Stomach (tissue), 9 donors: ENCODE data around the gene L3MBTL4. TPM values are rescaled to one million over a fixed set of nuclear protein-coding genes. Genes with fewer than 3 reads are reported as not detected.

Experiments
- DNase-seq, 2 donors: peaks; one replicate each; pipeline versions ENCODE4 v3.0.0 to v3.0.0-alpha.2; 2013 to 2019
- H3K27ac ChIP-seq, 5 donors: fragments of 200-600 bp in 4 of 5; sonication (generic) in 4 of 5; one replicate each; pipeline ENCODE4 v1.5.1; 2013 to 2019; ENCODE audit warnings: mild to moderate bottlenecking in 1 of 5, moderate library complexity in 1 of 5
- H3K27me3 ChIP-seq, 3 donors: fragments of 200-600 bp; sonication (generic); one replicate each; pipeline ENCODE4 v1.5.1; 2017 to 2019; ENCODE audit warnings: mixed run types in 1 of 3
- H3K36me3 ChIP-seq, 4 donors: fragments of 200-600 bp; sonication (generic); 1 replicate in 3 of 4; 2 replicates in 1 of 4; pipeline ENCODE4 v1.5.1; 2016 to 2019
- H3K4me1 ChIP-seq, 4 donors: fragments of 200-600 bp; sonication (generic); one replicate each; pipeline ENCODE4 v1.5.1; 2016 to 2019
- H3K4me3 ChIP-seq, 4 donors: fragments of 200-600 bp; sonication (generic) in 3 of 4; one replicate each; pipeline ENCODE4 v1.5.1; 2016 to 2019; ENCODE audit warnings: mild to moderate bottlenecking in 1 of 4
- H3K9me3 ChIP-seq, 4 donors: fragments of 200-600 bp; sonication (generic); one replicate each; pipeline ENCODE4 v1.5.1; 2016 to 2019
- EP300 ChIP-seq: sonication (generic); formaldehyde crosslinking; IDR thresholded peaks from one replicate; pipeline ENCODE4 v1.6.1; 2017; ENCODE audit warnings: antibody characterized with exemption
- POLR2A ChIP-seq, 4 donors: fragments of 450-650 bp; IDR thresholded peaks; one replicate each; pipeline ENCODE4 v1.6.1; 2016; ENCODE audit warnings: antibody characterized with exemption in 4 of 4, control low read depth in 2 of 4, mild to moderate bottlenecking in 1 of 4, moderate library complexity in 1 of 4
- POLR2AphosphoS5 ChIP-seq, 3 donors: sonication (generic); formaldehyde crosslinking; IDR thresholded peaks; one replicate each; pipeline ENCODE4 v1.6.1; 2016; ENCODE audit warnings: antibody characterized with exemption in 3 of 3
- WGBS, 5 donors: extraction: QIAGEN DNeasy Blood & Tissue Kit in 3 of 5; methylation state at CpG; one replicate each; pipeline versions ENCODE4 v1.1.5 to v1.1.7; 2013 to 2018; 5-methylcytosine and 5-hydroxymethylcytosine counted together
- intact Hi-C: fragments of 100-400 bp; cut with DNase I; formaldehyde crosslinking; loops from one replicate; pipeline ENCODE4 v1.15.1; 2023; ENCODE audit warnings: low total_unique reads
- polyA plus RNA-seq, 3 donors: library from polyadenylated mRNA; stranded (reverse); fragments of 200-250 nt; gene quantifications; one replicate each; pipeline ENCODE4 v1.2.3, GENCODE V29; 2013
- total RNA-seq, 5 donors: library from RNA; depleted of rRNA; stranded (reverse); fragments of >200 nt; gene quantifications; one replicate each; pipeline versions ENCODE4 v1.1.0 to v1.2.3, GENCODE V29; 2014 to 2016
- TF ChIP-seq, protein P1 (sequence below), 7 experiments: fragments of 450-650 bp in 4 of 7; fragments of 200-600 bp in 3 of 7; sonication (generic) in 3 of 7; IDR thresholded peaks; one replicate each; pipeline ENCODE4 v1.5.1; 2016 to 2019; ENCODE audit warnings: antibody characterized with exemption in 7 of 7, control low read depth in 2 of 7, mild to moderate bottlenecking in 1 of 7
- donor health status: healthy with polysubstance abuse.
- donor health status: Bipolar disorder and iron deficiency.
- donor health status: healthy.

Gene L3MBTL4
- total and polyA plus RNA-seq, 8 donors: 1.9 to 23.3 (median 7.6) TPM

DNA sequence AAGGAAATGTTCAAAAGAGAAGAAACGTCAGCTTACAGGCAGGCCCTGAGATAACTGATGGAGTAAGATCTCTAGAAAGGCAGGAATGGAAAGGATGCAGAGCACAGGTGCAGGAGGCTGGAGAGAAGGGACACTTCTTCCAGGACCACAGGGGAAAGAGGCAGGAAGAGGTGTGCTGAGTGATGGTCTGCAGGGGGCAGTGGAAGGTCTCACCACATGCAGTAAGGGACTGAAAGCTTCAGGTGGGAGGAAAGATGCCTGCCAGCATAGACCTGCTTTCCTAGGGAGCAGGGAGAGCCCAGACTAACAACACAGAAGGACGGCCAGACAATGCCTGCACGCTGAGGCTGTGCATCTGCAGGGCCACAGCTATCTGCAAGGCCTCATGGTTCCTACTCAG lies 156.8 kb downstream of the L3MBTL4 start:
- no peak overlapping the region for H3K4me3 ChIP-seq
- H3K4me1 ChIP-seq: peaks cover 0 to 15% (median 2%) of the 10 kb centered on the region in 4 donors
- DNase-seq: no peak
- peaks cover 0 to 13% (median 10%) of the 10 kb centered on the region in 4 donors for H3K9me3 ChIP-seq
- peaks cover 0 to 10% (median 9%) of the 10 kb centered on the region in 4 donors for H3K36me3 ChIP-seq
- 87 to 100% (median 92%) methylated on average over 3 of the region's 3 CpGs for WGBS, 5 donors
- H3K27me3 ChIP-seq: no peaks in the 10 kb centered on the region
- intact Hi-C loops: no loop called here
- no peak for TF ChIP-seq POLR2AphosphoS5 (IDR thresholded peaks at IDR 0.05)
- no peak for TF ChIP-seq EP300
- TF ChIP-seq, protein P1, sequence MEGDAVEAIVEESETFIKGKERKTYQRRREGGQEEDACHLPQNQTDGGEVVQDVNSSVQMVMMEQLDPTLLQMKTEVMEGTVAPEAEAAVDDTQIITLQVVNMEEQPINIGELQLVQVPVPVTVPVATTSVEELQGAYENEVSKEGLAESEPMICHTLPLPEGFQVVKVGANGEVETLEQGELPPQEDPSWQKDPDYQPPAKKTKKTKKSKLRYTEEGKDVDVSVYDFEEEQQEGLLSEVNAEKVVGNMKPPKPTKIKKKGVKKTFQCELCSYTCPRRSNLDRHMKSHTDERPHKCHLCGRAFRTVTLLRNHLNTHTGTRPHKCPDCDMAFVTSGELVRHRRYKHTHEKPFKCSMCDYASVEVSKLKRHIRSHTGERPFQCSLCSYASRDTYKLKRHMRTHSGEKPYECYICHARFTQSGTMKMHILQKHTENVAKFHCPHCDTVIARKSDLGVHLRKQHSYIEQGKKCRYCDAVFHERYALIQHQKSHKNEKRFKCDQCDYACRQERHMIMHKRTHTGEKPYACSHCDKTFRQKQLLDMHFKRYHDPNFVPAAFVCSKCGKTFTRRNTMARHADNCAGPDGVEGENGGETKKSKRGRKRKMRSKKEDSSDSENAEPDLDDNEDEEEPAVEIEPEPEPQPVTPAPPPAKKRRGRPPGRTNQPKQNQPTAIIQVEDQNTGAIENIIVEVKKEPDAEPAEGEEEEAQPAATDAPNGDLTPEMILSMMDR (IDR thresholded peaks at IDR 0.05): no peak
- no peak for TF ChIP-seq POLR2A (IDR thresholded peaks at IDR 0.05)
- no peak overlapping the region for H3K27ac ChIP-seq

DNA sequence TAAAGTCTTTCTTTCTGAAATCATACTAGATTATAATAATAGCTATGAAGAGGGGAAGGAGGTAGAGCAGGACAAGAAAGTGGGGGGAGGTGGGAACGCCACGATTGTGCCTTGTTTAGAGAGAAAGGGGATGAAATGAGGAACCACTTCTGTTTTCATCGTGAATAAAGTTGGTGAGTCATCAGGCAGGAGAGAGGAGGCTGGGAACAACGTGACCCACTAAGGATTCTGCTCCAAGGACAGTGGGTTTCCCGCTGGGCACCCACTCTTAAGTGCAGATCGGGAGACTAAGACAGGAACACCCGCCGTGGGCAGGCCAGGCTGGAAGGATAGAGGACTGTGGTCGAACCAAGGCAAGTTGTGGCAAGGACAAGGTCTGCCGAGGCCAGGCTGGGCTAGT lies 158.2 kb downstream of the L3MBTL4 start:
- H3K27me3 ChIP-seq: no peaks in the 10 kb centered on the region
- H3K9me3 ChIP-seq: peaks cover 0 to 13% (median 10%) of the 10 kb centered on the region in 4 donors
- DNase-seq: no peak
- H3K4me1 ChIP-seq: peaks cover 0 to 15% (median 2%) of the 10 kb centered on the region in 4 donors
- H3K27ac ChIP-seq: no peak overlapping the region
- intact Hi-C loops: no loop called here
- 66 to 75% (median 73%) methylated on average over 10 of the region's 10 CpGs for WGBS, 5 donors
- TF ChIP-seq, protein P1 (IDR thresholded peaks at IDR 0.05): no peak
- TF ChIP-seq EP300 (no peak), POLR2A (IDR thresholded peaks at IDR 0.05) (no peak), POLR2AphosphoS5 (IDR thresholded peaks at IDR 0.05) (no peak)
- H3K36me3 ChIP-seq: no peaks in the 10 kb centered on the region
- no peak overlapping the region for H3K4me3 ChIP-seq

DNA sequence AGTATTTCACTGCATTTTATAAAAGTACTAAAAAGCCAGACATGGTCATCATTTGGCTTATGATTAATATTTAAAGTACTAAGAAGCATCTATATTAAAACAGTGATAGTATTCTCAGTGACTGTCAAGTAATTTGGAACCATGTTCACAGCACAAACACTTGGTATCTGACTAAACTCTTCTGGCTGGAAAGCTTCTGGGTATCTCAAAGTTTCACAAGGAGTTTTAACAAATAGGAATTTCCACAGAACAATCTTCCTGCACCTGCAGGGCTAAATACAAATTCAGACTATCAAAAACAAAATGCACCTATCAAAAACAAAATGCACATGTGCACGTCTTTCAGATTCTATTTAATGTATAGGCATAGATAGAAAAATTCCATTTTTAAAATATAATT lies 158.8 kb downstream of the L3MBTL4 start:
- H3K9me3 ChIP-seq: peaks cover 0 to 13% (median 10%) of the 10 kb centered on the region in 4 donors
- no peaks in the 10 kb centered on the region for H3K27me3 ChIP-seq
- H3K36me3 ChIP-seq: no peaks in the 10 kb centered on the region
- WGBS, 5 donors: 82 to 93% (median 88%) methylated on average over 1 of the region's 1 CpG
- intact Hi-C loops: no loop called here
- H3K27ac ChIP-seq: no peak overlapping the region
- DNase-seq: no peak
- no peak overlapping the region for H3K4me3 ChIP-seq
- TF ChIP-seq EP300: no peak
- no peak for TF ChIP-seq POLR2AphosphoS5 (IDR thresholded peaks at IDR 0.05)
- TF ChIP-seq, protein P1 (IDR thresholded peaks at IDR 0.05): no peak
- no peak for TF ChIP-seq POLR2A (IDR thresholded peaks at IDR 0.05)
- peaks cover 0 to 15% (median 2%) of the 10 kb centered on the region in 4 donors for H3K4me1 ChIP-seq

DNA sequence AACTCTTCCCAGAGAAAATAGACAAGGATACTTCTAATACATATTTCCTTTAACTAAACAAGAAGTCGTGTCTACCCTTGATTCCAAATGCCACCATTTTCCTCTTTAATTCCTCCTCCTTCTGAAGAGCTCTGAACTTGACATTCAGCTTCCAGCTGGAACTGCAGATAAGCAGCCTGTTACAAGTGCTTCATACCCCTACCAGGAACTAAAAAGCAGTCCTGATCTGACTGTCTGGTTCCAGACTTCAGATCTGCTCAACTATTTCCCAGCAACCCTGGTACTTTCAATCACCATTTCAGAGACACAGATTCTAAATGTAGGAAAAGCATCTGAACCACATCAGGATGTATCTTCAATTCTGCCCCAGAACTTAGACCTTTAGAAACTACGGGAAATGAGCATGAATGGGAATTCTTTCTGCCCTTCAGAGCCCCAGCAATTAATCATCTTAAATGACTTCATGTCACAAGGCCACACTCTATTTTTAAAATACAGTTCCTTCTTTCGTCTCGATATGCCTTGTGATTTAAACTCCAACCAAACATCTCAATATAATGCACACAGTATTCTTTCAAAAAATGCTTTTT lies 159.5 kb downstream of the L3MBTL4 start:
- intact Hi-C loops: no loop called here
- Histone ChIP-seq H3K9me3 (peaks cover 0 to 13% (median 9%) of the 10 kb centered on the region in 4 donors), H3K4me1 (peaks cover 0 to 15% (median 2%) of the 10 kb centered on the region in 4 donors), H3K4me3 (no peak overlapping the region), H3K27me3 (no peaks in the 10 kb centered on the region), H3K27ac (peak overlapping the region in 1 of 5 donors; percentile 2), H3K36me3 (no peaks in the 10 kb centered on the region)
- no peak for DNase-seq
- WGBS, 5 donors: 33 to 56% (median 47%) methylated on average over 4 of the region's 4 CpGs
- TF ChIP-seq POLR2AphosphoS5 (IDR thresholded peaks at IDR 0.05): no peak
- TF ChIP-seq, protein P1 (IDR thresholded peaks at IDR 0.05): no peak
- no peak for TF ChIP-seq POLR2A (IDR thresholded peaks at IDR 0.05)
- no peak for TF ChIP-seq EP300
